Right atrium auricular region (tissue), 2 donors: ENCODE data around the gene PRR4. TPM values are rescaled to one million over a fixed set of nuclear protein-coding genes. Genes with fewer than 3 reads are reported as not detected.

Experiments
- DNase-seq: peaks from one replicate; pipeline ENCODE4 v3.0.0-alpha.2; 2019; ENCODE audit warnings: low spot score
- H3K27ac ChIP-seq, 2 donors: fragments of 200-600 bp; sonication (generic); 1 replicate in 1 of 2; 2 replicates in 1 of 2; pipeline ENCODE4 v1.5.1; 2016 to 2019
- H3K27me3 ChIP-seq, 2 donors: fragments of 200-600 bp; sonication (generic); one replicate each; pipeline versions ENCODE4 v1.5.1 to v1.6.0; 2017 to 2019
- H3K36me3 ChIP-seq: fragments of 200-600 bp; sonication (generic); one replicate; pipeline ENCODE4 v1.5.1; 2016
- H3K4me1 ChIP-seq, 2 donors: fragments of 200-600 bp; sonication (generic); one replicate each; pipeline versions ENCODE4 v1.5.1 to v1.6.0; 2017 to 2019
- H3K4me3 ChIP-seq, 2 donors: fragments of 200-600 bp; sonication (generic); 1 replicate in 1 of 2; 2 replicates in 1 of 2; pipeline ENCODE4 v1.5.1; 2017 to 2019; ENCODE audit warnings: mild to moderate bottlenecking in 1 of 2, moderate library complexity in 1 of 2
- H3K9me3 ChIP-seq, 2 donors: fragments of 200-600 bp; sonication (generic); one replicate each; pipeline ENCODE4 v1.5.1; 2019
- total RNA-seq, 2 donors: library from RNA; depleted of rRNA; stranded (reverse); fragments of >200 nt; gene quantifications; one replicate each; pipeline ENCODE4 v1.1.0, GENCODE V29; 2016
- TF ChIP-seq, protein P1 (sequence below), 2 donors: fragments of 200-600 bp; sonication (generic); IDR thresholded peaks; one replicate each; pipeline ENCODE4 v1.5.1; 2019; ENCODE audit warnings: antibody characterized with exemption in 2 of 2

PRR4 gene
- total RNA-seq, 2 donors from 2014 or later = 1.6 TPM; not detected in 1

GRCh38 chr12:10801741-10802140 is 47.5 kb downstream of the PRR4 start:
- no peak overlapping the region for H3K27ac ChIP-seq
- H3K4me1 ChIP-seq = no peaks in the 10 kb centered on the region
- H3K36me3 ChIP-seq = no peaks in the 10 kb centered on the region
- TF ChIP-seq, protein P1, sequence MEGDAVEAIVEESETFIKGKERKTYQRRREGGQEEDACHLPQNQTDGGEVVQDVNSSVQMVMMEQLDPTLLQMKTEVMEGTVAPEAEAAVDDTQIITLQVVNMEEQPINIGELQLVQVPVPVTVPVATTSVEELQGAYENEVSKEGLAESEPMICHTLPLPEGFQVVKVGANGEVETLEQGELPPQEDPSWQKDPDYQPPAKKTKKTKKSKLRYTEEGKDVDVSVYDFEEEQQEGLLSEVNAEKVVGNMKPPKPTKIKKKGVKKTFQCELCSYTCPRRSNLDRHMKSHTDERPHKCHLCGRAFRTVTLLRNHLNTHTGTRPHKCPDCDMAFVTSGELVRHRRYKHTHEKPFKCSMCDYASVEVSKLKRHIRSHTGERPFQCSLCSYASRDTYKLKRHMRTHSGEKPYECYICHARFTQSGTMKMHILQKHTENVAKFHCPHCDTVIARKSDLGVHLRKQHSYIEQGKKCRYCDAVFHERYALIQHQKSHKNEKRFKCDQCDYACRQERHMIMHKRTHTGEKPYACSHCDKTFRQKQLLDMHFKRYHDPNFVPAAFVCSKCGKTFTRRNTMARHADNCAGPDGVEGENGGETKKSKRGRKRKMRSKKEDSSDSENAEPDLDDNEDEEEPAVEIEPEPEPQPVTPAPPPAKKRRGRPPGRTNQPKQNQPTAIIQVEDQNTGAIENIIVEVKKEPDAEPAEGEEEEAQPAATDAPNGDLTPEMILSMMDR (IDR thresholded peaks at IDR 0.05) = no peak
- no peaks in the 10 kb centered on the region for H3K9me3 ChIP-seq
- no peaks in the 10 kb centered on the region for H3K27me3 ChIP-seq
- no peak for DNase-seq
- no peak overlapping the region for H3K4me3 ChIP-seq

Other genes with a start within 250 kb of the PRR4 start
- 1 to 10 TPM; 5.5 to 6.2 TPM for gene MAGOHB, start 235.9 kb downstream of the PRR4 start, total RNA-seq
- gene STYK1, start 175.4 kb downstream of the PRR4 start, total RNA-seq = under 1 TPM in 1 of 2 donors, not detected in 1; 0.12 TPM
- 1,000 to 10,000 TPM in 1 of 2 donors, 100 to 1,000 TPM in 1; 612 to 1,061 TPM for gene YBX3, start 126.2 kb downstream of the PRR4 start, total RNA-seq
- gene TAS2R7, start 46.8 kb downstream of the PRR4 start, total RNA-seq = not detected
- not detected for gene TAS2R8, start 42.2 kb downstream of the PRR4 start, total RNA-seq
- not detected for gene TAS2R9, start 39.3 kb downstream of the PRR4 start, total RNA-seq
- gene TAS2R10, start 23.1 kb downstream of the PRR4 start, total RNA-seq = not detected
- gene PRH1, start 34.8 kb upstream of the PRR4 start, total RNA-seq = 10 to 100 TPM in 1 of 2 donors, 1 to 10 TPM in 1; 9.2 to 13.1 TPM
- gene TAS2R13, start 60.1 kb upstream of the PRR4 start, total RNA-seq = under 1 TPM; 0.24 to 0.63 TPM
- gene PRH2, start 79.8 kb upstream of the PRR4 start, total RNA-seq = not detected
- 1 to 10 TPM in 1 of 2 donors, under 1 TPM in 1; 0.39 to 1.2 TPM for gene TAS2R14, start 89.8 kb upstream of the PRR4 start, total RNA-seq
- gene TAS2R50, start 137.4 kb upstream of the PRR4 start, total RNA-seq = 1 to 10 TPM in 1 of 2 donors, not detected in 1; 1.2 TPM
- under 1 TPM; 0.24 to 0.33 TPM for gene TAS2R20, start 148.8 kb upstream of the PRR4 start, total RNA-seq
- gene TAS2R19, start 173.1 kb upstream of the PRR4 start, total RNA-seq = under 1 TPM; 0.35 to 0.89 TPM
- gene TAS2R31, start 181.9 kb upstream of the PRR4 start, total RNA-seq = under 1 TPM in 1 of 2 donors, not detected in 1; 0.59 TPM
- under 1 TPM in 1 of 2 donors, not detected in 1; 0.67 TPM for gene TAS2R46, start 212.8 kb upstream of the PRR4 start, total RNA-seq
- gene TAS2R43, start 242.8 kb upstream of the PRR4 start, total RNA-seq = 1 to 10 TPM in 1 of 2 donors, under 1 TPM in 1; 0.35 to 2.0 TPM